GM12873 (cell line): ENCODE data around the gene PTAR1.

Experiments used
- TF ChIP-seq, protein P1 (sequence below): IDR thresholded peaks from 2 replicates; pipeline ENCODE4 v1.5.1; 2012; ENCODE audit warnings: low read depth, mild to moderate bottlenecking, moderate library complexity, low read length, control low read depth; ENCODE audit not compliant: insufficient read depth; ENCODE audit errors: missing control alignments

Gene PTAR1

DNA sequence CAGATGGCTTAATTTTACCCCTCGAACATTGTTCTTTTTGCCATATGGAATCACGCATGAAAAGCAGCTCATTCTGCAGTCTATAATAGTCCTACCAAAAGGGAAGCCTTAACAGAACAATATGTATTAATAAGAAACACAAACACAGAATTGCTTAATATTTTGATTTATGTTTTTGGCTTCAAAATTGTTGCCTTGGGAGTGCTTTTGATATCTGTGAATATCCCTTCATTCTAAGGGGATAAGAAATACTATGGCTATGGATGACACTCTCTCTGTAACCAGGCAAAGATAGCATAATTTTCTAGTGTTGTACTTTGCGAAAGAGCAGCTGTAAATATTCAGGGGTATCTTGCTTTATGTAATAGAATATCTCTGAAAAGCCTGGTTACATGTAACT, 34.5 kb upstream of the PTAR1 start:
- TF ChIP-seq, protein P1, sequence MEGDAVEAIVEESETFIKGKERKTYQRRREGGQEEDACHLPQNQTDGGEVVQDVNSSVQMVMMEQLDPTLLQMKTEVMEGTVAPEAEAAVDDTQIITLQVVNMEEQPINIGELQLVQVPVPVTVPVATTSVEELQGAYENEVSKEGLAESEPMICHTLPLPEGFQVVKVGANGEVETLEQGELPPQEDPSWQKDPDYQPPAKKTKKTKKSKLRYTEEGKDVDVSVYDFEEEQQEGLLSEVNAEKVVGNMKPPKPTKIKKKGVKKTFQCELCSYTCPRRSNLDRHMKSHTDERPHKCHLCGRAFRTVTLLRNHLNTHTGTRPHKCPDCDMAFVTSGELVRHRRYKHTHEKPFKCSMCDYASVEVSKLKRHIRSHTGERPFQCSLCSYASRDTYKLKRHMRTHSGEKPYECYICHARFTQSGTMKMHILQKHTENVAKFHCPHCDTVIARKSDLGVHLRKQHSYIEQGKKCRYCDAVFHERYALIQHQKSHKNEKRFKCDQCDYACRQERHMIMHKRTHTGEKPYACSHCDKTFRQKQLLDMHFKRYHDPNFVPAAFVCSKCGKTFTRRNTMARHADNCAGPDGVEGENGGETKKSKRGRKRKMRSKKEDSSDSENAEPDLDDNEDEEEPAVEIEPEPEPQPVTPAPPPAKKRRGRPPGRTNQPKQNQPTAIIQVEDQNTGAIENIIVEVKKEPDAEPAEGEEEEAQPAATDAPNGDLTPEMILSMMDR = no peak

DNA sequence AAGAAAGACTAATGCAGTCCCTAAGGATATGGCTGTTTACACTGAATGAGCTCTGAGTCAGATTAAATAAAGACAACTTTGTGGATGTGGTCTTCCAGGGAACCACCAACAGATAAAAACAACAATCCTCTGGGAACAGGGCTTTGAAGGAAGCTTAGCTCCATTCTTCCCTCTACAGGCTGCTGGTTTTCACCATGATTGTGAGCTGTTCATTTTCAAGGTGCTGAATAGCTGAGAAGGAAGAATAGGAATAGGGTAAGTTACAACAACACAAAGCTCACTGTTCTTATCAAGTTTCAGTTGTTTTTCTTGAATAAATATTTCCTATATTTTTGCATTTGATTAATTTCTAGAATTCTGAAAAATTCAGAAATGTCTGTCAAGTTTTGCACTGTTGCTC, 25.9 kb upstream of the PTAR1 start:
- TF ChIP-seq, protein P1 = no peak

DNA sequence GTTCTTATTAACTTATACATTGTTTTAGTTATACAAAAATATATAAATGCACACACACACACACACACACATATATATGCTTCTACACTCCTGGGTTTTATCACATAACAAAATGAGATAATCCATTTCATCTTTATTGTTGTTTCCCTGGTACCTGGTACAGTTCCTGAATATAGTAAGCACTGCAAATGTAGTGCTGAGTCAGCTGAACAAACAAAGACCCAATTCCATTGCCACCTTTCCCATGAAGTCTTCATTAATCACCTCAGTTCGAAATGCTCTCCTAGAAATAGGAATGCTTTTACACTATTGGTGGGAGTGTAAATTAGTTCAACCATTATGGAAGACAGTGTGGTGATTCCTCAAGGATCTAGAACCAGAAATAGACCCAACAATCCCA, 13.4 kb upstream of the PTAR1 start:
- TF ChIP-seq, protein P1 = no peak

DNA sequence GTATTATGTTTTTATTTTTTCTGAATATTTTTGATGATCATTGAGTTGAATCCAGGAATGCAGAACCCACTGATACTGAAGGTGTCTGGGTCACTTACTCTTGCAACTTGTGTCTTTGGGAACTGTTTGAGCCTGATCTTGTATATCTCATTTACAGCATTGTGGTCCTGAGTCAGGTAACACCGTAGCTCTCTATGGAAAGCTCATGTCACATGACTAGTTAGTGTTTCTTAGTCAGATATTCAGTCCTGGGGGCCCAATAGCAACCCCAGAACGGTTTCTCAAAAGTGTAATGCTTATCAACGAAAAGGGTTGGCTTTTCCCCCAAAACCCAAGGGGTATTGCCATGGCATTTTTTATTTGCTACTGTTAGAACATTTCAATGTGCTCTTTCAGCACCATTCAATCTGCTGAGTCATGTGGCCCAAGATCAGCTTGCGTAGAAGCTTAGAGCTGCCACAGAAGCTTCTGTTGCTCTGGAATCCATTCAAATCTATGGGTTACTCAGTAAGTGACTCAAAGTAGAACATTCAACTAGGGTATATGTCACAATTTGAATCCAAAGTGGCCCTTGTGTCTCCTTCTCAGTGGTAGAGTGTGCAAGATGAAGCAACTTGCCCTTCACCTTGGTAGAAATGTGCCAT, 12.1 kb upstream of the PTAR1 start:
- TF ChIP-seq, protein P1 = no peak

DNA sequence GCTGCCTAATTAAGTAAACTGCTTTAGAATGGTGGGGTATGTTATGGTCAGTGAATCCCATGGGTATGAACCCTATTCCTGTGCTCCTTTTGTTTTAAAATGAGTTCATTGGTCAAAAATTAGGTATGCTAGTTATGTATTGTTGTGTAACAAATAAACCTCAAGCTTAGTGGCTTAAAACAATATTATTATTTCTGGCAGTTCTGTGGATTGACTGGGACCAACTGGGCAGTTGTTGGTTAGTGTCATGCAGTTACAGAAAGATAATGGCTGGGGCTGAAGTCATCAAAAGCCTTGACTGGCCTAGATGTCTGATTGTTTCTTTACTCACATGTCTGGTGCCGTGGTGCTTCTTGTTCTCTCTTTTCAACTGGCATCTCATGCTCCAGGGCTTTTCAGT, 8.9 kb upstream of the PTAR1 start:
- TF ChIP-seq, protein P1 = no peak

DNA sequence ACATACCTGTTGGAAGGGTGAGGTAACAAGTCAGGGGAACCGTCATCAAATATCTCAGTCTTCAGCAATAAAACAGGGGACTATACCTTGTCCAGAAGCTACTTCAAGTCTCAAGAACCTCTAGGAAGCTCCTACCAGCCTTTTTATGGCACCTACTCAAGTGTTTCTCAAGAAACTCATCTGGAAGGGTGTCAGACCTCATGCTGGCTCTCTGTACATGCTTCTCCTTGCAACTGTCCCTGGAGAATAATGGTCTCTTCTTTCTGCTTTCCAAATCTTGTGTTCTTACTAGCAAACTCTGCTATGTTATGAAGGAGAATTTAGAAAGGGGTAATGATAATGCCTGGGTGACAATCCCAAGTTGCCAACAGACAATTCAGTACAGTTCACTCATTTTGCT, 8.3 kb upstream of the PTAR1 start:
- TF ChIP-seq, protein P1 = no peak

DNA sequence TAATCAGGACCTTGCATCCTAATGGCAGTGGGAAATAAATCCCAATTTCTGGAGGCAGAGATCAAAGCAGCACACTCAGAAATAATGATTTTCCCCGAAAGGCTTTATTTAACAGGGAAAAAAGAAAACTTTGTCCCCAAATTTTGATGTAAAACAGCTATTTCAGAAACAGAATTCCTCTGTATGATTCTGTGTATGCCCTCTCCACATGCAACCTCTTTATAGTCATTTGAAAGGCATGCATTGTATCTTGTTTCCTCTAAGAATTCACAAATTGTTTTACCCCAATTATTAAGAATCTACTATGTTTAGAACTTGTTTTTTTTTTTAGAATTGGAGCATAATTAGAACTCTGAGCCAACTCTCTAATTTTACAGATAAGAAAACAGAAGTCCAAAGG, 2.7 kb upstream of the PTAR1 start:
- TF ChIP-seq, protein P1 = no peak
